ENCODE results near the gene ELF5.

The ELF5 gene

DNA sequence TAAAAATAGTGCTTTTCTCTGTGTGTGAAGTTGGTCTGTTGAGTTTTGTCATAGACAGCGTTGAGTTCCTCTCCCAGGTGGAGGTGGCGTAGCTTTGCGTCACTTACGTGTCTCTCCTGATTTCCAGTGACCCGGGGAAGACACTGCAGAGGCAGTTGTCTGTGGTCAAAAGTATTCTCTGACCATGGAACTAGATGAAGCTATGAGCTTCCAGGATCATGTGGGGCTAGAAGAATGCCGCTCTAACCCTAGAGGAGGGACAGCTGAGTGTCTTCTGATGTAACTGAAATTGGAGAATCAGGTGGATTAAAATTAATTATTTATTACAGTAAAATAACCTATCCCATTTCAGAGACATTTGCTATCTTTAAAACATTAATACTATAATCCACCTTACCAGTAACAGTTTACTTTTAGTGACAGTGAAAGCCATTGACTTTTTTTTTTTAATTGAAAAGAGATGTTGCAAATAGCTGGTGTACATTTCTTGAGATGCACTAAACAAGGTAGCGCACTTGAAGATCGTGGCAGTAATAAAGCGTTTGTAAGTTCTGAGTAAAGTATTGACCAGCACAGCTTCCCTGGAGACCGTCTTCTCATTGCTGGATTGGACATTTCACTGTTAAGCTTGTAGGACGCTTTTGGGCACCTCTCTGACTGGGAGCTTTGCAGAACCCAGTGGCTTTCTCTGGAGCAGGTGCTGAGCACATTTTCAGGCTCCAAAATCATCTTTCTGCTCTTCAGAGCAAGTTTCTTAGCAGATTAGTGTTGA lies 65.2 kb downstream of the ELF5 start:
- H3K36me3 ChIP-seq (ENCODE audit: control insufficient read depth in 1 of 2, insufficient read depth in 2 of 2, low read length in 2 of 2), result peaks cover 32 to 35% of the 10 kb centered on the region in 2 donors
- peaks cover 0 to 12% of the 10 kb centered on the region in 2 donors for H3K4me1 ChIP-seq (ENCODE audit: control insufficient read depth in 1 of 2, insufficient read depth in 2 of 2, low read length in 2 of 2)

DNA sequence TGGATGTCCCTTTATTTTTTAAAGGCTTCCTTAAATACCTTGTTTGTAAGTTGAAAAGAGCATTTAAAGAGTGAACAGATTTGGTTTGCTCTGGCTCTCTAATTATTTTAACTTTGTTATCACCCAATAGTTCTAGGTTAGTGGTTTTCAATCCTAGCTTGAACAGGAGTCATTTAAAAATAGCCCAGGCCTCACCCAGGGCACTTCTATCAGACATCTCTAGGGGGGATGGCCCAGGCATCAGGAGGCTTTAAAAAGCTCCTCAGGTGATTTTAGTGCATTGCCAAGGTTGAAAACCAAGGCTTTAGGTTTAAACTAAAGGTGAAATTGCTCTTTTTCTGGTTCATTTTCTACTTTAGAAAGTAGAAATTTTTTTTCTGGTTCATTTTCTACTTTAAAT lies 66.5 kb downstream of the ELF5 start:
- Histone ChIP-seq H3K27ac (ENCODE audit: low read length) (no peak overlapping the region), H3K4me3 (ENCODE audit: low read depth in 1 of 2, low read length in 2 of 2) (no peak overlapping the region), H3K36me3 (ENCODE audit: control insufficient read depth in 1 of 2, insufficient read depth in 2 of 2, low read length in 2 of 2) (peaks cover 21 to 22% of the 10 kb centered on the region in 2 donors), H3K4me1 (ENCODE audit: control insufficient read depth in 1 of 2, insufficient read depth in 2 of 2, low read length in 2 of 2) (peaks cover 0 to 15% of the 10 kb centered on the region in 2 donors), H3K27me3 (ENCODE audit: low read depth, low read length) (no peaks in the 10 kb centered on the region), H3K9me3 (ENCODE audit: control insufficient read depth in 1 of 2, low read length in 2 of 2) (no peaks in the 10 kb centered on the region)

More for the DNA sequence above, 65.2 kb downstream of the ELF5 start:
- Histone ChIP-seq H3K27me3 (ENCODE audit: low read depth, low read length) (no peaks in the 10 kb centered on the region), H3K27ac (ENCODE audit: low read length) (no peak overlapping the region), H3K9me3 (ENCODE audit: control insufficient read depth in 1 of 2, low read length in 2 of 2) (no peaks in the 10 kb centered on the region), H3K4me3 (ENCODE audit: low read depth in 1 of 2, low read length in 2 of 2) (no peak overlapping the region)

DNA sequence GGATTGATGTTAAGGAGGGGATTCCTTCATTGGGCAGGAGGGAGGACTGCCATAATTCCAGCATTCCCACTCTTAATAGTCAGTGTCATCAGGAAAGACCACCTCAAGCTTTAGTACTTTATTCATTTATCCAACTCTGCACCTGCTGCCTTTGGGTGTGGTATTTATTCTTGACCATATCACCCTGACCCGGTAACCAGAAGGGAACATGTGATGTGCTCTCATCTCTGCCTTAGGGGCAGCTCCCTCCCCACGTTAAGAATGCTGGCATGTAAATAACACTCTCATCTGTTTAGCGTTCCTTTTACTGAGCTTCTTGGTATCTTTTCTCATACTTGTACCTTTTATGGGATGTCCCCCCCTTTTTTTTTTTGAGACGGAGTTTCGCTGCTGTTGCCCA lies 67.2 kb downstream of the ELF5 start:
- Histone ChIP-seq H3K36me3 (ENCODE audit: control insufficient read depth in 1 of 2, insufficient read depth in 2 of 2, low read length in 2 of 2) (peaks cover 15% of the 10 kb centered on the region in 2 donors), H3K27me3 (ENCODE audit: low read depth, low read length) (no peaks in the 10 kb centered on the region), H3K4me1 (ENCODE audit: control insufficient read depth in 1 of 2, insufficient read depth in 2 of 2, low read length in 2 of 2) (peaks cover 0 to 18% of the 10 kb centered on the region in 2 donors), H3K4me3 (ENCODE audit: low read depth in 1 of 2, low read length in 2 of 2) (no peak overlapping the region), H3K27ac (ENCODE audit: low read length) (no peak overlapping the region), H3K9me3 (ENCODE audit: control insufficient read depth in 1 of 2, low read length in 2 of 2) (no peaks in the 10 kb centered on the region)

DNA sequence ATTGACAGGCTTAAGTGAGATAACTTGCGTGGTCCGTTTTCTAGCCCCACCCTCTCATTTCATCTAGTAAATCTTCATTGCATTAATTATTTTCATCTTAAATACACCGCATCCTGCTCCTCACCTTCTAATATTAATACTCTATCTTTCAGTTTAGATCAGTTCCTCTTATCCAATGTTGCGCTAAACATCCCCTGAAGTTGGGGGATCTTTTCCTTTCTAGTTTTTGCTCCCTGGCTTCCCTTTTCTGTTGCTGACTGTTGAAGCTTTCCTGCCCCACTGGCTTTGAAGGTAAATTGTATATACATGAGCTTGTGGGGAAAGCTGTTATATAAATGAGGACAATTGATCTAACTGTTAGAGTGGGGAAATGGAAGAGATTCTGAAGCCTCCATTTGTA lies 67.6 kb downstream of the ELF5 start:
- Histone ChIP-seq H3K4me3 (ENCODE audit: low read depth in 1 of 2, low read length in 2 of 2) (no peak overlapping the region), H3K36me3 (ENCODE audit: control insufficient read depth in 1 of 2, insufficient read depth in 2 of 2, low read length in 2 of 2) (peaks cover 11% of the 10 kb centered on the region in 2 donors), H3K27ac (ENCODE audit: low read length) (no peak overlapping the region), H3K9me3 (ENCODE audit: control insufficient read depth in 1 of 2, low read length in 2 of 2) (no peaks in the 10 kb centered on the region), H3K27me3 (ENCODE audit: low read depth, low read length) (no peaks in the 10 kb centered on the region), H3K4me1 (ENCODE audit: control insufficient read depth in 1 of 2, insufficient read depth in 2 of 2, low read length in 2 of 2) (peaks cover 0 to 22% of the 10 kb centered on the region in 2 donors)

DNA sequence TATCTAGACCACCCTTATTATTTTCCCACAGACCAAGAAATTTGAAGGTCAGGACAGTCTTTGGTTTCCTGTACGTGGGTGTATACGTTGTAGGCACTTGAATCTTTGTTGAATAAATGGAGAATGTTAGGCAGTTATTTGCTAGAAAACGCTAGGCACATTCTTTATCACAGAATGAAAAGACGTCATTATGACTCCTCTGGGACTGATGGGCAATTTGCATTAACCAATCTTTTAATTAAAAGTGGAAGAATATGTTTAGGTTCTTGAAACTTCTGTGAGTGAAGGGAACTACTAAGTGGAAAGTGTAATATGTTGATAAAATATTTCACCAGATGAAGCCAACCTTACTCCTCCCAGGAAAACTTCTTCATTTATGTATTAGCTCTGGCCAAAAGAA lies 69.2 kb downstream of the ELF5 start:
- H3K36me3 ChIP-seq (ENCODE audit: control insufficient read depth in 1 of 2, insufficient read depth in 2 of 2, low read length in 2 of 2), result no peaks in the 10 kb centered on the region
- no peaks in the 10 kb centered on the region for H3K9me3 ChIP-seq (ENCODE audit: control insufficient read depth in 1 of 2, low read length in 2 of 2)
- H3K27ac ChIP-seq (ENCODE audit: low read length), result no peak overlapping the region
- H3K4me1 ChIP-seq (ENCODE audit: control insufficient read depth in 1 of 2, insufficient read depth in 2 of 2, low read length in 2 of 2), result peaks cover 0 to 37% of the 10 kb centered on the region in 2 donors
- no peaks in the 10 kb centered on the region for H3K27me3 ChIP-seq (ENCODE audit: low read depth, low read length)
- no peak overlapping the region for H3K4me3 ChIP-seq (ENCODE audit: low read depth in 1 of 2, low read length in 2 of 2)

DNA sequence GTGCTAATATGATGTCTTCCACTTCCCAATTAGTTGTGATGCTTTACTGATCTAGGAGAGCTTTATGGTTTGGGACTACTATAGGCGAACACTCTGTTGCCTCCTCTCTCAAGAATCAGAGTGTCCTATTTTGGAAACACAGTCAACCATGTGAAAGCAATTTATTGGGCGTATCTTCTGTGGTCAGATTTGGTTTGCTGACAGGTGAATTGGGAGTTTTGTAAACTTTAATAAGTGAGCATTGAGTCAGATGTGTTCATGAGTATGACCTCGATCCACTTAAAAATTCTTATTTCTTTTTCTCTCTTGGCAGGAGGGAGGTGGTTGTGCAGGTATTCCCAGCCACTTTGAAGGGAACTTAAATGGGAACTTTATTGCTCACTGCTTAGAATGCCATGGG lies 70.5 kb downstream of the ELF5 start:
- Histone ChIP-seq H3K27me3 (ENCODE audit: low read depth, low read length) (no peaks in the 10 kb centered on the region), H3K27ac (ENCODE audit: low read length) (no peak overlapping the region), H3K4me3 (ENCODE audit: low read depth in 1 of 2, low read length in 2 of 2) (no peak overlapping the region), H3K9me3 (ENCODE audit: control insufficient read depth in 1 of 2, low read length in 2 of 2) (no peaks in the 10 kb centered on the region), H3K36me3 (ENCODE audit: control insufficient read depth in 1 of 2, insufficient read depth in 2 of 2, low read length in 2 of 2) (peaks cover 0 to 4% of the 10 kb centered on the region in 2 donors), H3K4me1 (ENCODE audit: control insufficient read depth in 1 of 2, insufficient read depth in 2 of 2, low read length in 2 of 2) (peaks cover under 1 to 42% of the 10 kb centered on the region in 2 donors)

DNA sequence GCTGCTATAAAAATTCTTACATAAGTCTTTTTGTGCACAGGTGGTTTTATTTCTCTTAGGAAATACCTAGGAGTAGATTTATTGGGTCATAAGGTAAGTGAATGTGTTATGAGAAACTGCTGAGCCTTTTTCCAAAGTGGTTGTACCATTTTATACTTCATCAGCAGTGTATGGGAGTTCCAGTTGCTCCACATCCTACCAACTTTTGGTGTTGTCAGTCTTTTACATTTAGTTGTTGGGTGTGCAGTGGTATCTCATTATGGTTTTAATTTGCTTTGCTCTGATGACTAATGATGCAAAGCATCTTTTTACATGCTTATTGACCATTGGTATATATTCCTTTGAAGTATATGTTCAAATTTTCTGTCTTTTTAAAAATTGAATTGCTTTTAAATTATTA lies 71.8 kb downstream of the ELF5 start:
- no peak overlapping the region for H3K4me3 ChIP-seq (ENCODE audit: low read depth in 1 of 2, low read length in 2 of 2)
- no peaks in the 10 kb centered on the region for H3K9me3 ChIP-seq (ENCODE audit: control insufficient read depth in 1 of 2, low read length in 2 of 2)
- peaks cover 0 to 4% of the 10 kb centered on the region in 2 donors for H3K36me3 ChIP-seq (ENCODE audit: control insufficient read depth in 1 of 2, insufficient read depth in 2 of 2, low read length in 2 of 2)
- peaks cover 3 to 45% of the 10 kb centered on the region in 2 donors for H3K4me1 ChIP-seq (ENCODE audit: control insufficient read depth in 1 of 2, insufficient read depth in 2 of 2, low read length in 2 of 2)
- no peak overlapping the region for H3K27ac ChIP-seq (ENCODE audit: low read length)
- no peaks in the 10 kb centered on the region for H3K27me3 ChIP-seq (ENCODE audit: low read depth, low read length)

DNA sequence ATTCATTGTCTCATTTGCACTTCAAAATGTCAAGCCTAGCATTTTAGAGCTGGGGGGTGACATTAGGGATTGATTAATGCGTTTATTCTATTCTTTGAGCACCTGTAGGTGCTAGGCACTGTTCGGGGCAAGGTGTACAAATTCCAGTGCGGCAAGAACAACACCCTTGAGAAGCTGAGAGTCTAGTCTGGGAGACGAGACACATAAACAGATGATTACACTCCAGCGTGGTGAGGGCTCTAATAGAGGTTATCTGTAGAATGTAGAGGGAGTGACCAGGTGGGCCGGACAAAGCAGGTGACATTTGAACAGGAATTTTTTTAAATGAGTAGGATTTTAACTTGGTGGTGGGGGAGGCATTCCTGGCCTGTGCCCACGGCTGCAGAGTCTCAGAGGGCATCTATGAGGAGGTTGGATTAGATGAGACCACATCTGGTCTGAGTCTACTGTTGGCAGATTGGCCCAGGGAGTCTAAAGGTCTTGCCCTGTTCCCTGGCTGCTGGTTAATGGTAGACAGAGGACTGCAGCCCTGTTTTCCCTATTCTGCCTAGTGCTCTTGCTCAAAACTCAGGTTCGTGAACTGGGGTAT lies 73.9 kb downstream of the ELF5 start:
- peak overlapping the region; percentile 63 to 97 for H3K4me3 ChIP-seq (ENCODE audit: low read depth in 1 of 2, low read length in 2 of 2)
- peaks cover 3 to 33% of the 10 kb centered on the region in 2 donors for H3K4me1 ChIP-seq (ENCODE audit: control insufficient read depth in 1 of 2, insufficient read depth in 2 of 2, low read length in 2 of 2)
- H3K36me3 ChIP-seq (ENCODE audit: control insufficient read depth in 1 of 2, insufficient read depth in 2 of 2, low read length in 2 of 2), result peaks cover 0 to 4% of the 10 kb centered on the region in 2 donors
- H3K9me3 ChIP-seq (ENCODE audit: control insufficient read depth in 1 of 2, low read length in 2 of 2), result no peaks in the 10 kb centered on the region
- peak overlapping the region; percentile 56 for H3K27ac ChIP-seq (ENCODE audit: low read length)
- H3K27me3 ChIP-seq (ENCODE audit: low read depth, low read length), result no peaks in the 10 kb centered on the region

DNA sequence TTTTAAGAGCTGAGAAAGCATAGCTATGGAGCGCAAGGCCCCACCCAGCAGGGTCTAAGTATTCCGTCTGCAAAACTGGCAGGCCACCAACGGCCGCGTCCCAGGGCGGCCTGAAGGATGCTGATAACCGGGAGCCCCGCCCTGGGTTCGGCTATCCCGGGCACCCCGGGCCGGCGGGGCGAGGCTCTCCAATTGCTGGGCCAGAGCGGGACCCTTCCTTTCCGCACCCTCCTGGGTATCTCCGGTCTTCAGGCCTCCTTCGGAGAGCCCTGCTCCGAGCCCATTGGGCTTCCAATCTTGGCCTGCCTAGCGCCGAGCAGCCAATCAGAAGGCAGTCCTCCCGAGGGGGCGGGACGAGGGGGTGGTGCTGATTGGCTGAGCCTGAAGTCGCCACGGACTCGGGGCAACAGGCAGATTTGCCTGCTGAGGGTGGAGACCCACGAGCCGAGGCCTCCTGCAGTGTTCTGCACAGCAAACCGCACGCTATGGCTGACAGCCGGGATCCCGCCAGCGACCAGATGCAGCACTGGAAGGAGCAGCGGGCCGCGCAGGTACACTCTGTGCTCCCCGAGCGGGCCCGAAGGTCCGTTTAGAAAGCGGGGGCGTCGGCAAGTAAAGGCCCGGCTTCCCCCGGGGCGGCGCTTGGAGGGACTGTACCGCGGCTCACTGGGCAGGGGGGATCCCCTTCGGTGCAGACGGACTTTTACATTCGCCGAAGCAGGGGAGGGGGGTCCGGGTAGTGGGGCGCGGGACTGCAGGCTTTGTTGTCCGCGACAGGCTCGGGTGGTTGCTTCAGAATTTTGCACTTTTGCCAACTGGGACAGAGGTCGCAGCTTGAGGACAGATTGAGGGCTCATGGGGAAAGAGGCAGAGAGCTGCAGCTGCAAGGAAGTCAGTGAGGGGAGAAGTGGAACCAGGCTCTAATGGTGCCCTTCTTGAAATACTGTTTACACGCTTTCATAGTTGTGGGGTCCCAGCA lies 74.8 kb downstream of the ELF5 start, which contains the start of gene CAT:
CAT (plus strand) TSS at position 406 of the 979 bp plus-strand sequence; CDS start at position 486, 80 bp downstream.
- H3K27ac ChIP-seq (ENCODE audit: low read length), result peak within 1 kb of the TSS; percentile 56
- H3K4me1 ChIP-seq (ENCODE audit: control insufficient read depth in 1 of 2, insufficient read depth in 2 of 2, low read length in 2 of 2), result peaks cover 3 to 33% of the 10 kb centered on the region in 2 donors
- H3K9me3 ChIP-seq (ENCODE audit: control insufficient read depth in 1 of 2, low read length in 2 of 2), result no peaks in the 10 kb centered on the region
- H3K4me3 ChIP-seq (ENCODE audit: low read depth in 1 of 2, low read length in 2 of 2), result peak within 1 kb of the TSS; percentile 63 to 97
- H3K27me3 ChIP-seq (ENCODE audit: low read depth, low read length), result no peaks in the 10 kb centered on the region
- H3K36me3 ChIP-seq (ENCODE audit: control insufficient read depth in 1 of 2, insufficient read depth in 2 of 2, low read length in 2 of 2), result peaks cover 0 to 4% of the 10 kb centered on the region in 2 donors

DNA sequence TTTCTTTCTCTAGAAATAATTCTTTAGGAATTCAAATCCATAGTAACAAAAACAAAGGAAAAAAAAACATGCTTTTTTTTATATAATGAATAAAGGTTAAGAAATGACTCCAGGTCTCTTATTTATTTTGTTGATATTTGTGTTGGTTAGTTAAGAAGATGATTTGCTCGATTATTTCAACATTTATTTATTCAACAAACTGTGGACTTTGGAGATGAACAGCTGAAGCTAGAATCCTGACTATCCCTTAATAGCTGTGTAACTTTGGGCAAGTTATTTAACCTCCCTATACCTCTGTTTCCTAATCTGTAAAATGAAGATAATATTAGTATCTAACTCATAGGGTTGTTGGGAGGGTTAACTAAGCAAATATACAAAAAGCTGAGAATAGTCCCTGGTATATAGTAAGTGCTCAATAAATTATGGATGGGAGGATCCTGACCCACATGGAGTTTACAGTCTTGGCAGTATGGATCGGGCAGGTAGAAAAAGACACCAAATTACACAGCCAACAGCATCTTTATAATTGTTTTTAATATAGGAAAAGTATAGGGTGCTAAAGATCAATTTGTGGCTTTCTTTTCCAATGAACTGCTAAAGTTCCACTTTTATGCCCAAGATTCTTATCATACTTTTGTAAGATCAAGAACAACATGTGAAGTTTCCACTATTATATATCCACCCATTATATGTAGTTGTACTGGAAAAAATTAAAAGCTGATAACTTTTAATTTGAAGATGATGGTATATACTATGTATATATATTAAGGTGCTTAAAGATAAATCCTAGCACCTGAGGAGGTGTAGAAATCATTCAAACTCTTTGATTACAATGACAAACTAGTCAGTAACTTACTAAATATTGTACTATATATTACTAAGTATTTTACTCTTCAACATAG lies 76.1 kb downstream of the ELF5 start:
- H3K4me1 ChIP-seq (ENCODE audit: control insufficient read depth in 1 of 2, insufficient read depth in 2 of 2, low read length in 2 of 2), result peaks cover 3 to 30% of the 10 kb centered on the region in 2 donors
- H3K27me3 ChIP-seq (ENCODE audit: low read depth, low read length), result no peaks in the 10 kb centered on the region
- H3K9me3 ChIP-seq (ENCODE audit: control insufficient read depth in 1 of 2, low read length in 2 of 2), result no peaks in the 10 kb centered on the region
- H3K4me3 ChIP-seq (ENCODE audit: low read depth in 1 of 2, low read length in 2 of 2), result peak overlapping the region in 1 of 2 donors; percentile 97
- peaks cover 0 to 4% of the 10 kb centered on the region in 2 donors for H3K36me3 ChIP-seq (ENCODE audit: control insufficient read depth in 1 of 2, insufficient read depth in 2 of 2, low read length in 2 of 2)
- H3K27ac ChIP-seq (ENCODE audit: low read length), result no peak overlapping the region

All from muscle layer of duodenum (tissue), 2 donors.